Activated CD4-positive, alpha-beta T cell treated with anti-CD3 and anti-CD28 coated beads for 24 hours (primary cell): ENCODE results near the gene NOVA2.

Source experiments
- DNase-seq, 2 donors: peaks; one replicate each; pipeline ENCODE4 v3.0.0-alpha.2; 2020; ENCODE audit warnings: low read depth in 2 of 2

The NOVA2 gene

GRCh38 chr19:45962021-45962420, 11.6 kb downstream of the NOVA2 start:
- no peak for DNase-seq

GRCh38 chr19:45960595-45961235, 12.9 kb downstream of the NOVA2 start:
- no peak for DNase-seq

- no peak for DNase-seq
These were observed 14.1 kb downstream of the NOVA2 start for GRCh38 chr19:45959517-45960025.

- no peak for DNase-seq
These were observed 14.7 kb downstream of the NOVA2 start for GRCh38 chr19:45958769-45959516.

GRCh38 chr19:45958320-45958719, 15.3 kb downstream of the NOVA2 start:
- DNase-seq = no peak

- no peak for DNase-seq
These were observed 17.6 kb downstream of the NOVA2 start for GRCh38 chr19:45955905-45956608.

GRCh38 chr19:45954156-45954555, 19.5 kb downstream of the NOVA2 start:
- DNase-seq = no peak

- DNase-seq = no peak
These were observed 20.0 kb downstream of the NOVA2 start for GRCh38 chr19:45953676-45954075.

GRCh38 chr19:45952686-45953505, 20.8 kb downstream of the NOVA2 start:
- peak in 1 of 2 donors; percentile 22 for DNase-seq

- DNase-seq = no peak
These were observed 21.4 kb downstream of the NOVA2 start for GRCh38 chr19:45952341-45952685.

GRCh38 chr19:45947926-45948325, 25.7 kb downstream of the NOVA2 start:
- no peak for DNase-seq

GRCh38 chr19:45940515-45940805, 33.2 kb downstream of the NOVA2 start:
- no peak for DNase-seq

GRCh38 chr19:45939792-45940514, 33.7 kb downstream of the NOVA2 start:
- no peak for DNase-seq

- no peak for DNase-seq
These were observed 34.8 kb downstream of the NOVA2 start for GRCh38 chr19:45938733-45939319.

- DNase-seq = no peak
These were observed 38.4 kb downstream of the NOVA2 start for GRCh38 chr19:45935267-45935666.

GRCh38 chr19:45934551-45935230, 39.0 kb downstream of the NOVA2 start:
- DNase-seq = no peak

GRCh38 chr19:45933759-45934158, 39.9 kb downstream of the NOVA2 start:
- no peak for DNase-seq

- no peak for DNase-seq
These were observed 42.6 kb downstream of the NOVA2 start for GRCh38 chr19:45931055-45931454.

GRCh38 chr19:45929247-45929646, 44.4 kb downstream of the NOVA2 start:
- DNase-seq = no peak

GRCh38 chr19:45927565-45928261, 46.0 kb downstream of the NOVA2 start:
- peak; percentile 74 to 78 for DNase-seq
